HFFc6 (cell line): ENCODE measurements around the gene ABLIM1. TPM values are rescaled to one million over a fixed set of nuclear protein-coding genes. Genes with fewer than 3 reads are reported as not detected.

Source experiments
- DNase-seq: peaks from one replicate; pipeline ENCODE4 v3.0.0-alpha.2; 2018
- H3K27ac Mint-ChIP-seq: 2 replicates; pipeline ENCODE4 v1.8.0; 2020; ENCODE audit warnings: mild to moderate bottlenecking, mixed read lengths
- H3K27me3 Mint-ChIP-seq: 2 replicates; pipeline ENCODE4 v1.8.0; 2021; ENCODE audit warnings: mild to moderate bottlenecking, moderate library complexity, mixed read lengths; ENCODE audit not compliant: insufficient read depth
- H3K36me3 Mint-ChIP-seq: 2 replicates; pipeline ENCODE4 v1.8.0; 2021; ENCODE audit warnings: low read depth, mixed read lengths
- H3K4me1 Mint-ChIP-seq: 2 replicates; pipeline ENCODE4 v1.8.0; 2020; ENCODE audit warnings: low read depth, mixed read lengths
- H3K4me3 Mint-ChIP-seq: 2 replicates; pipeline ENCODE4 v1.8.0; 2020; ENCODE audit warnings: mild to moderate bottlenecking, moderate library complexity, mixed read lengths
- H3K9me3 Mint-ChIP-seq: 2 replicates; pipeline ENCODE4 v1.8.0; 2020; ENCODE audit warnings: mild to moderate bottlenecking, mixed read lengths
- total RNA-seq, 6 experiments: library from RNA; stranded (reverse); fragmentation: NEBNext Ultra II Directional; extraction: Animal tissue kit (Norgen Biotek cat#: 25700); gene quantifications; 2 replicates in 1 of 6; 3 replicates in 5 of 6; pipeline ENCODE4 v1.2.3, GENCODE V29; 2021
- TF ChIP-seq, protein P1 (sequence below): fragments of 200-600 bp; sonication (generic); IDR thresholded peaks from 2 replicates; pipeline ENCODE4 v1.5.0; 2021; ENCODE audit warnings: antibody characterized with exemption, mild to moderate bottlenecking

Gene ABLIM1
- total RNA-seq, 6 experiments from 2014 or later, result 8.0 to 14.6 (median 8.7) TPM

DNA sequence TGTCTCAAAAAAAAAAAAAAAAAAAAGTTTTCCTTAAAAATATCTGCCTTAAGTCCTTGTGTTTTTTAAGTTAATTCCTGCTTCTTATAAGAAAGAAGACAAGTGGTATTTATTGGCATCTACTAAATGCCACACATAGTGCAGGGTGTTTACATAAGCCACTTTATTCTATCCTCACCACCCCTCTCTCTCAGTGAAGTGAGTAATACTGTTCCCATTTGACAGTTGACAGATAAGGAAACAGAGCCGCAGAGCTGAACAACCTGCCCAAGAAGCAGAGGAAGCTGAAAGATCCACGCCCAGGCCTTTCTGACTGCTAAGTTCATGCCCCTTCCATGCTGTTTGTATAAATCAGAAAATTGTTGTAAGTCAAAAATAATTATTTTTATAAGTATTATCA is 54.1 kb downstream of the ABLIM1 start:
- TF ChIP-seq, protein P1, sequence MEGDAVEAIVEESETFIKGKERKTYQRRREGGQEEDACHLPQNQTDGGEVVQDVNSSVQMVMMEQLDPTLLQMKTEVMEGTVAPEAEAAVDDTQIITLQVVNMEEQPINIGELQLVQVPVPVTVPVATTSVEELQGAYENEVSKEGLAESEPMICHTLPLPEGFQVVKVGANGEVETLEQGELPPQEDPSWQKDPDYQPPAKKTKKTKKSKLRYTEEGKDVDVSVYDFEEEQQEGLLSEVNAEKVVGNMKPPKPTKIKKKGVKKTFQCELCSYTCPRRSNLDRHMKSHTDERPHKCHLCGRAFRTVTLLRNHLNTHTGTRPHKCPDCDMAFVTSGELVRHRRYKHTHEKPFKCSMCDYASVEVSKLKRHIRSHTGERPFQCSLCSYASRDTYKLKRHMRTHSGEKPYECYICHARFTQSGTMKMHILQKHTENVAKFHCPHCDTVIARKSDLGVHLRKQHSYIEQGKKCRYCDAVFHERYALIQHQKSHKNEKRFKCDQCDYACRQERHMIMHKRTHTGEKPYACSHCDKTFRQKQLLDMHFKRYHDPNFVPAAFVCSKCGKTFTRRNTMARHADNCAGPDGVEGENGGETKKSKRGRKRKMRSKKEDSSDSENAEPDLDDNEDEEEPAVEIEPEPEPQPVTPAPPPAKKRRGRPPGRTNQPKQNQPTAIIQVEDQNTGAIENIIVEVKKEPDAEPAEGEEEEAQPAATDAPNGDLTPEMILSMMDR, result no peak
- Mint-ChIP-seq H3K9me3 (no peaks in the 10 kb centered on the region), H3K36me3 (no peaks in the 10 kb centered on the region), H3K27ac (no peak overlapping the region), H3K27me3 (no peaks in the 10 kb centered on the region; the same call in 1 of the 2 replicates), H3K4me3 (no peak overlapping the region), H3K4me1 (peaks cover 12% of the 10 kb centered on the region)
- no peak for DNase-seq

DNA sequence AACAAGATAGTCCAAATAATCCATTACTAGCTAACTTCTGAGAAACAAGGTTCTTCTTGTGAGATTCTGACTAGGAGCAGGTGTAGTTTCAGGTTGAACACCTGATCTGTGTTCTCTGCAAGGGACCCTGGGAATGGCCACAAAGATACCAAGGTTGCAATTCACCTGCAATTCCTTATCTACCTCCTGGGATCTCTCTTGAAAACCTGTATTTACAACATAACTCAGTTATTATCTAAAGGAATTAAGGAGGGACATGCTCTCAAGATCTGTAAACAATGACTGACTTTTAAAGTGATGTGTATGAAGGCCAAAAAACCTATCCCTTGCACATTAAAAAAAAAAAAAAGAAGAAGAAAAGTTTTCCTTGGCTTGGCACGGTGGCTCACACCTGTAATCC is 54.8 kb downstream of the ABLIM1 start:
- Mint-ChIP-seq H3K36me3 (no peaks in the 10 kb centered on the region), H3K4me3 (no peak overlapping the region), H3K4me1 (peaks cover 12% of the 10 kb centered on the region), H3K9me3 (no peaks in the 10 kb centered on the region), H3K27ac (no peak overlapping the region), H3K27me3 (no peaks in the 10 kb centered on the region; the same call in 1 of the 2 replicates)
- no peak for DNase-seq
- TF ChIP-seq, protein P1, result no peak

DNA sequence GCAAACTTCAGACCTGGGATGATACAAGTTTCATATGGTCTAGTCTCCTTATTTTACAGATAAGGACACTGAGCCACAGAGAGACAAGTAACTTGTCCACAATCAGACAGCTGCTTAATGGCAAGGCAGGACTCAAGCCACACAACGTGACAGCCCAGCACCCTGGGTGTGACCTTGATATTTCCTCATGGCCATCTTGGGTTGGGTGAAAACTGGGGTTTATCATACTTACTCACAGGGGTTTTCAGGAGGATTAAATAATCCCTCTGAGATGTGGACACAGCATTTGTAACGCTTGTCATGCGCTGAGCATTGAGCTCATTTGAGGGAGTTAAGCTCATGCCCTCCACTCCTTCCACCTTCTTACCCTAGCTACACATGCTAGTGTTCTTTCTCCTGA is 58.0 kb downstream of the ABLIM1 start:
- no peaks in the 10 kb centered on the region for H3K36me3 Mint-ChIP-seq
- no peaks in the 10 kb centered on the region for H3K9me3 Mint-ChIP-seq
- no peak overlapping the region for H3K4me3 Mint-ChIP-seq
- no peak overlapping the region for H3K27ac Mint-ChIP-seq
- H3K27me3 Mint-ChIP-seq, result peaks cover 3% of the 10 kb centered on the region; the same call in 1 of the 2 replicates
- peaks cover 8% of the 10 kb centered on the region for H3K4me1 Mint-ChIP-seq
- TF ChIP-seq, protein P1, result no peak
- no peak for DNase-seq

DNA sequence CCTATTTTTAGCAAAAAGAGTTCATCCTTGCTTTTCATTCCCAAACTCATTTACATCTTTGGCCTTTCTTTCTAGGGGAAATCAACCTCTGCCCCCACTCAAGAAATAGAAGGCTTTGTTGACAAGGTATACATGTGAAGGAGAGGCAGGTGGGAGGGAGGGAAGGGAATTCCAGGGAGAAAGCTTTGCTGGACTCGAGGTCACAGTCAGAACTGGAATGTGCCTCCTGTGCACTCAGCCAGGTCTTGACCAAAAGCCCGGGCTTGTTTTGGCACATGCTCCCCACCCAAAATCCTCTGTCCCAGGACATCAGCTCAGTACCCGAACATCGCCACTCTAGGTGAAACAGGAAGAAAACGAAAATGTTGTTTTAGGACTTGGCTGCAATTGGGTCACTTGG is 61.3 kb downstream of the ABLIM1 start:
- no peaks in the 10 kb centered on the region; the same call in 1 of the 2 replicates for H3K36me3 Mint-ChIP-seq
- TF ChIP-seq, protein P1, result no peak
- no peaks in the 10 kb centered on the region for H3K9me3 Mint-ChIP-seq
- no peak for DNase-seq
- no peak overlapping the region for H3K4me3 Mint-ChIP-seq
- no peak overlapping the region for H3K27ac Mint-ChIP-seq
- H3K27me3 Mint-ChIP-seq, result peaks cover 3% of the 10 kb centered on the region
- H3K4me1 Mint-ChIP-seq, result peaks cover 6% of the 10 kb centered on the region; the same call in 1 of the 2 replicates

DNA sequence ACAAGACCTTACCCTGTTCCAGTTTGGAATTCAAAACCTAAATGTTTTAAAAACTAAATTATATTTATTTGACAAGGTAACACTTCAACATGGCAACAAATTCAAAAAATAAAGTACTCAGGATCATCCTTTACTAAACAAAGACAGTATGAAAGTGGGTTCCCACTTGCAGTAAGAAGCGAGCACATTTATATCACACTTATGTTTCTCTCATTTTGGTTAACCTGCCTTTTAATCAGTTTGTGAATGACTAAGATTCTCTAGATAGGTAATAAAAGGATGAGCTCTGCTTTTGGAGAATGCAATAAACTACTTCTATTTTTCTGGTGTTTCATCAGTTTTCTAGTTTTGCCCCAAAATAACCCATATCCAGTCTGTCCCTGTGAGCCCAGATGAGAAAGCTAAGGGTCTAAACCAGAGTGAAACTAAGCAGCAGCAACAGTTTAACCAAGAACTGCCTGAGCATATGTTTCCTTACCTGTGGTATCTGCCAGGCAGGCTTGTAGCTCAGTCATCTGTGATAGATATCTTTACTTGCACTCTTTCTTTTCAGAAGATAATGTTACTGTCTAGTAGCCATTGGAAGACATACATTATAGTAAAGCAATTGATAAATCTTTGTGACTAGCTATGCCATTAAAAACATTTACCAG is 64.1 kb downstream of the ABLIM1 start:
- TF ChIP-seq, protein P1, result no peak
- H3K36me3 Mint-ChIP-seq, result no peaks in the 10 kb centered on the region; the same call in 1 of the 2 replicates
- H3K9me3 Mint-ChIP-seq, result no peaks in the 10 kb centered on the region
- no peak for DNase-seq
- no peak overlapping the region for H3K4me3 Mint-ChIP-seq
- H3K27me3 Mint-ChIP-seq, result peaks cover 3% of the 10 kb centered on the region
- H3K4me1 Mint-ChIP-seq, result peaks cover 6% of the 10 kb centered on the region; the same call in 1 of the 2 replicates
- H3K27ac Mint-ChIP-seq, result no peak overlapping the region
